Liver (tissue), 3 donors: ENCODE data around the gene ZYG11B.

Experiments used
- FOXA1 ChIP-seq: IDR thresholded peaks from 2 replicates; pipeline ENCODE4 v1.6.1; 2016; ENCODE audit warnings: antibody characterized with exemption
- GABPA ChIP-seq, 2 donors: IDR thresholded peaks in 1 of 2; conservative IDR thresholded peaks in 1 of 2; 2 replicates each; pipeline ENCODE4 v1.6.1; 2016; ENCODE audit warnings: antibody characterized with exemption in 2 of 2, mild to moderate bottlenecking in 1 of 2, moderate library complexity in 1 of 2
- JUND ChIP-seq, 2 donors: IDR thresholded peaks; 2 replicates each; pipeline ENCODE4 v1.6.1; 2016; ENCODE audit warnings: antibody characterized with exemption in 2 of 2
- NR2F2 ChIP-seq: IDR thresholded peaks from 2 replicates; pipeline ENCODE4 v1.6.1; 2016; ENCODE audit warnings: antibody characterized with exemption
- RAD21 ChIP-seq, 2 donors: IDR thresholded peaks; 2 replicates each; pipeline ENCODE4 v1.6.1; 2016; ENCODE audit warnings: antibody characterized with exemption in 2 of 2, mild to moderate bottlenecking in 2 of 2
- REST ChIP-seq: IDR thresholded peaks from 2 replicates; pipeline ENCODE4 v1.6.1; 2016; ENCODE audit warnings: antibody characterized with exemption, mild to moderate bottlenecking
- RXRA ChIP-seq, 2 donors: IDR thresholded peaks; 2 replicates each; pipeline ENCODE4 v1.6.1; 2017 to 2018; ENCODE audit warnings: antibody characterized with exemption in 2 of 2, mild to moderate bottlenecking in 1 of 2
- SP1 ChIP-seq: IDR thresholded peaks from 2 replicates; pipeline ENCODE4 v1.6.1; 2018; ENCODE audit warnings: antibody characterized with exemption, mild to moderate bottlenecking
- TAF1 ChIP-seq: conservative IDR thresholded peaks from 2 replicates; pipeline ENCODE4 v1.6.1; 2016; ENCODE audit warnings: antibody characterized with exemption, mild to moderate bottlenecking
- YY1 ChIP-seq: IDR thresholded peaks from 2 replicates; pipeline ENCODE4 v1.6.1; 2016; ENCODE audit warnings: antibody characterized with exemption, mild to moderate bottlenecking
- TF ChIP-seq, protein P1 (sequence below): fragments of 150-350 bp; IDR thresholded peaks from 2 replicates; pipeline ENCODE4 v1.5.1; 2017; ENCODE audit warnings: improper control_type of control experiment, low read depth, low read length; ENCODE audit not compliant: missing input control
- TF ChIP-seq, protein P2 (sequence below): IDR thresholded peaks from 2 replicates; pipeline ENCODE4 v1.6.1; 2016; ENCODE audit warnings: antibody characterized with exemption
- donor health status: healthy.
- donor health status: healthy.

DNA sequence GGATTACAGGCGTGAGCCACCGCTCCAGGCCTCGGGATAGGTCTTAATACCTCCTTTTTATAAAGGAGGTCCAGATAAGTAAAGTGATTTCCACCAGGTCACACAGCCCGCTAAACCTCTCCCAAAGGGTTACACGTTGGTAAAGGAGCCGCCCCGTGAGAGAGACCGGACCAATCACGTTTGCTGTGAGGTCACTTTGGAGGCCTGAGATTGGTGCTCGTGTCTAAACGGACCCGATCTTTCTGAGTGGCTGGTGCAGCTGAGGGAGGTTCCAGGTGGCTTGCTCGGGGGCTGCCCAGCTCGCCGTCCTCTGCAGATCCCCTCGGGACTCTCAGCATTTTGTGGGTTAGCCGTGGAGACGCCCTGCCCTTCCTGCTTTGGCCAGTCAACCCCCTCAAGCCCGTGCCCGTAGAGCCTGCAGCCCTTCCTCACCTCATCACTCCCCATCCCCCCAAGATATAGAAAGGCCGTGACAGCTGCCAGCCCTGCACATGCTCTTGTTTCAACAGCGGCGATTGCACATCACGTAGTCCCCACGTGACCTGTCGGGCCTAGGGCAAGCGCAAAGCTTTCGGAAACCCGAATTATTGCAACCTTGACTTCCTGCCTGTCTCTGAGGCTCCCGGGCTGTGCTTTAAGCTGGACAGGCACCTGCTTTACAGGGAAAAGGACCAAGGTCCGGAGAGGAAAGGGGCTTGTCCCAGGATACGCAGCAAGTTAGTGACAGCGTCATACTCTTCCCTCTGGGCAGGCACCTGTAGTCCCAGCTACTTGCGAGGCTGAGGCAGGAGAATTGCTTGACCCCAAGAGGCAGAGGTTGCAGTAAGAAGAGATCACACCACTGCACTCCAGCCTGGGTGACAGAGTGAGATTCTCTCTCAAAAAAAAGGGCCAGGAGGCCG, 23.1 kb upstream of the ZYG11B start:
- TF ChIP-seq REST (peak; percentile 91), NR2F2 (peak; percentile 67), FOXA1 (peak; percentile 66), RXRA (IDR thresholded peaks at IDR 0.05) (peak; percentile 87 to 93), JUND (IDR thresholded peaks at IDR 0.05) (peak; percentile 38 to 63), GABPA (IDR thresholded peaks at IDR 0.05 in 1 of 2, conservative IDR thresholded peaks at IDR 0.05 in 1 of 2) (peak in 1 of 2 donors; percentile 73), TAF1 (peak; percentile 68), YY1 (peak; percentile 89), SP1 (peak; percentile 94), RAD21 (IDR thresholded peaks at IDR 0.05) (peak; percentile 46 to 68)
- TF ChIP-seq, protein P1, sequence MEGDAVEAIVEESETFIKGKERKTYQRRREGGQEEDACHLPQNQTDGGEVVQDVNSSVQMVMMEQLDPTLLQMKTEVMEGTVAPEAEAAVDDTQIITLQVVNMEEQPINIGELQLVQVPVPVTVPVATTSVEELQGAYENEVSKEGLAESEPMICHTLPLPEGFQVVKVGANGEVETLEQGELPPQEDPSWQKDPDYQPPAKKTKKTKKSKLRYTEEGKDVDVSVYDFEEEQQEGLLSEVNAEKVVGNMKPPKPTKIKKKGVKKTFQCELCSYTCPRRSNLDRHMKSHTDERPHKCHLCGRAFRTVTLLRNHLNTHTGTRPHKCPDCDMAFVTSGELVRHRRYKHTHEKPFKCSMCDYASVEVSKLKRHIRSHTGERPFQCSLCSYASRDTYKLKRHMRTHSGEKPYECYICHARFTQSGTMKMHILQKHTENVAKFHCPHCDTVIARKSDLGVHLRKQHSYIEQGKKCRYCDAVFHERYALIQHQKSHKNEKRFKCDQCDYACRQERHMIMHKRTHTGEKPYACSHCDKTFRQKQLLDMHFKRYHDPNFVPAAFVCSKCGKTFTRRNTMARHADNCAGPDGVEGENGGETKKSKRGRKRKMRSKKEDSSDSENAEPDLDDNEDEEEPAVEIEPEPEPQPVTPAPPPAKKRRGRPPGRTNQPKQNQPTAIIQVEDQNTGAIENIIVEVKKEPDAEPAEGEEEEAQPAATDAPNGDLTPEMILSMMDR: no peak
- TF ChIP-seq, protein P2, sequence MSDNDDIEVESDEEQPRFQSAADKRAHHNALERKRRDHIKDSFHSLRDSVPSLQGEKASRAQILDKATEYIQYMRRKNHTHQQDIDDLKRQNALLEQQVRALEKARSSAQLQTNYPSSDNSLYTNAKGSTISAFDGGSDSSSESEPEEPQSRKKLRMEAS: peak; percentile 100
